ENCODE measurements around the gene GABRD.

Gene GABRD

GRCh38 chr1:2053217-2053616 is 34.1 kb downstream of the GABRD start:
- Histone ChIP-seq H3K27me3 (ENCODE audit: control insufficient read depth, low read length) (no peaks in the 10 kb centered on the region; the same call in 1 of the 2 replicates), H3K4me1 (ENCODE audit: control insufficient read depth, low read length) (peaks cover 7% of the 10 kb centered on the region; the same call in 1 of the 2 replicates), H3K4me3 (ENCODE audit: low read length) (no peak overlapping the region), H3K9me3 (ENCODE audit: control insufficient read depth, insufficient read depth, low read length) (no peaks in the 10 kb centered on the region), H3F3A (ENCODE audit: control insufficient read depth, insufficient read depth) (no peaks in the 10 kb centered on the region), H3K4me2 (ENCODE audit: low read length) (no peak overlapping the region), H4K20me1 (ENCODE audit: control insufficient read depth, insufficient read depth, low read depth, low read length) (no peaks in the 10 kb centered on the region), H3K36me3 (ENCODE audit: control insufficient read depth, low read length) (no peaks in the 10 kb centered on the region), H3K27ac (ENCODE audit: low read depth, low read length) (no peak overlapping the region), H3K9me2 (replicated peaks; ENCODE audit: control insufficient read depth, low read length) (no peaks in the 10 kb centered on the region), H3K79me2 (ENCODE audit: control insufficient read depth, low read length) (no peaks in the 10 kb centered on the region)
- TF ChIP-seq CTCF (IDR thresholded peaks at IDR 0.05; ENCODE audit: low read depth, low read length, poor library complexity, severe bottlenecking), result no peak
- no peak for TF ChIP-seq EZH2phosphoT487 (IDR thresholded peaks at IDR 0.05; ENCODE audit: borderline replicate concordance, low read length)

GRCh38 chr1:2053784-2054376 is 34.7 kb downstream of the GABRD start:
- H3K4me2 ChIP-seq (ENCODE audit: low read length), result no peak overlapping the region

GRCh38 chr1:2054560-2054959 is 35.4 kb downstream of the GABRD start:
- Histone ChIP-seq H3K27me3 (ENCODE audit: control insufficient read depth, low read length) (no peaks in the 10 kb centered on the region; the same call in 1 of the 2 replicates), H3K27ac (ENCODE audit: low read depth, low read length) (no peak overlapping the region), H3K4me1 (ENCODE audit: control insufficient read depth, low read length) (peaks cover 3% of the 10 kb centered on the region; the same call in 1 of the 2 replicates), H4K20me1 (ENCODE audit: control insufficient read depth, insufficient read depth, low read depth, low read length) (no peaks in the 10 kb centered on the region), H3K9me2 (replicated peaks; ENCODE audit: control insufficient read depth, low read length) (no peaks in the 10 kb centered on the region), H3K4me3 (ENCODE audit: low read length) (no peak overlapping the region), H3K36me3 (ENCODE audit: control insufficient read depth, low read length) (no peaks in the 10 kb centered on the region), H3K9me3 (ENCODE audit: control insufficient read depth, insufficient read depth, low read length) (no peaks in the 10 kb centered on the region), H3K4me2 (ENCODE audit: low read length) (no peak overlapping the region), H3K79me2 (ENCODE audit: control insufficient read depth, low read length) (no peaks in the 10 kb centered on the region), H3F3A (ENCODE audit: control insufficient read depth, insufficient read depth) (no peaks in the 10 kb centered on the region)
- TF ChIP-seq EZH2phosphoT487 (IDR thresholded peaks at IDR 0.05; ENCODE audit: borderline replicate concordance, low read length) (no peak), CTCF (IDR thresholded peaks at IDR 0.05; ENCODE audit: low read depth, low read length, poor library complexity, severe bottlenecking) (no peak)

More at GRCh38 chr1:2053784-2054376, 34.7 kb downstream of the GABRD start:
- H3K79me2 ChIP-seq (ENCODE audit: control insufficient read depth, low read length), result no peaks in the 10 kb centered on the region
- peaks cover 7% of the 10 kb centered on the region; the same call in 1 of the 2 replicates for H3K4me1 ChIP-seq (ENCODE audit: control insufficient read depth, low read length)
- TF ChIP-seq CTCF (IDR thresholded peaks at IDR 0.05; ENCODE audit: low read depth, low read length, poor library complexity, severe bottlenecking), result no peak
- no peak for TF ChIP-seq EZH2phosphoT487 (IDR thresholded peaks at IDR 0.05; ENCODE audit: borderline replicate concordance, low read length)
- H3K9me3 ChIP-seq (ENCODE audit: control insufficient read depth, insufficient read depth, low read length), result no peaks in the 10 kb centered on the region
- no peak overlapping the region for H3K27ac ChIP-seq (ENCODE audit: low read depth, low read length)
- H3K36me3 ChIP-seq (ENCODE audit: control insufficient read depth, low read length), result no peaks in the 10 kb centered on the region
- H3K9me2 ChIP-seq (replicated peaks; ENCODE audit: control insufficient read depth, low read length), result no peaks in the 10 kb centered on the region
- H3F3A ChIP-seq (ENCODE audit: control insufficient read depth, insufficient read depth), result no peaks in the 10 kb centered on the region
- H3K27me3 ChIP-seq (ENCODE audit: control insufficient read depth, low read length), result no peaks in the 10 kb centered on the region; the same call in 1 of the 2 replicates
- no peak overlapping the region for H3K4me3 ChIP-seq (ENCODE audit: low read length)
- H4K20me1 ChIP-seq (ENCODE audit: control insufficient read depth, insufficient read depth, low read depth, low read length), result no peaks in the 10 kb centered on the region
